Stimulated activated CD4-positive, alpha-beta T cell treated with anti-CD3 and anti-CD28 coated beads, TNF-alpha, amount 100 ng/mL, for 4 hours (primary cell): ENCODE measurements around the gene PDE4A.
"Not testable (repeated sequence)": the region's sequence is repeated elsewhere in the genome, so short reads cannot be mapped to it uniquely, and the experiment has no call there.

ENCODE experiments used
- DNase-seq, 3 experiments: peaks; one replicate each; pipeline ENCODE4 v3.0.0-alpha.2; 2020; ENCODE audit warnings: low read depth in 3 of 3

PDE4A gene

GRCh38 chr19:10424011-10424637, 3.8 kb downstream of the PDE4A start:
- DNase-seq, result no peak

DNA sequence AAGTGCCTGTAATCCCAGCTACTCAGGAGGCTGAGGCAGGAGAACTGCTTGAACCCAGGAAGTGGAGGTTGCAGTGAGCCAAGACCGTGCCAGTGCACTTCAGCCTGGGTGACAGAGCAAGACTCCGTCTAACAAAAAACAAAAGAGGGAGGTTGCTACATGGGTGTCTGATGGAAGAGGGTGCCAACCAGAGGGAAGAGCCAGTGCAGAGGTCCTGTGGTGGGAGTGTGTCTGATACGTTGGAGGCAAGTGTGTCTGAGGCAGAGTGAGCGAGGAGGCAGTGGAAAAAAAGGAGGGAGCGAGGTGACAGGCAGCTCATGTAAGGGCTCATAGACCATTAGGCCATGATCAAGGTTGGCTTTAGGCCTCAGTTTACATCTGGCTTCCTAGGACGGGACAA, 6.8 kb downstream of the PDE4A start:
- DNase-seq, result no peak

DNA sequence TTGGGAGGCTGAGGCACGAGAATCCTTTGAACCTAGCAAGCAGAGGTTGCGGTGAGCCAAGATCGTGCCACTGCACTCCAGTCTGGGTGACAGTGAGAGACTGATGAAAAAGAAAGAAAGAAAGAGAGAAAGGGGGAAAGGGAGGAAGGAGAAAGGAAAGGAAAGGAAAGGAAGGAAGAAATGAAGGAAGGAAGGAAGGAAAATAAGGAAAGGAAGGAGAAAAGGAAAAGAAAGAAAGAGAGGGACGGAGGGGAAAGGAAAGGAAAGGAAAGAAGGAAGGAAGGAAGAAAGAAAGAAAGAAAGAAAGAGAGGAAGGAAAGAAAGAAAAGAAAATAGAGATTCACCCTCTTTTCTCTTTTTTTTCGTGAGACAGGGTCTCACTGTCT, 8.7 kb downstream of the PDE4A start:
- DNase-seq, result no peak

DNA sequence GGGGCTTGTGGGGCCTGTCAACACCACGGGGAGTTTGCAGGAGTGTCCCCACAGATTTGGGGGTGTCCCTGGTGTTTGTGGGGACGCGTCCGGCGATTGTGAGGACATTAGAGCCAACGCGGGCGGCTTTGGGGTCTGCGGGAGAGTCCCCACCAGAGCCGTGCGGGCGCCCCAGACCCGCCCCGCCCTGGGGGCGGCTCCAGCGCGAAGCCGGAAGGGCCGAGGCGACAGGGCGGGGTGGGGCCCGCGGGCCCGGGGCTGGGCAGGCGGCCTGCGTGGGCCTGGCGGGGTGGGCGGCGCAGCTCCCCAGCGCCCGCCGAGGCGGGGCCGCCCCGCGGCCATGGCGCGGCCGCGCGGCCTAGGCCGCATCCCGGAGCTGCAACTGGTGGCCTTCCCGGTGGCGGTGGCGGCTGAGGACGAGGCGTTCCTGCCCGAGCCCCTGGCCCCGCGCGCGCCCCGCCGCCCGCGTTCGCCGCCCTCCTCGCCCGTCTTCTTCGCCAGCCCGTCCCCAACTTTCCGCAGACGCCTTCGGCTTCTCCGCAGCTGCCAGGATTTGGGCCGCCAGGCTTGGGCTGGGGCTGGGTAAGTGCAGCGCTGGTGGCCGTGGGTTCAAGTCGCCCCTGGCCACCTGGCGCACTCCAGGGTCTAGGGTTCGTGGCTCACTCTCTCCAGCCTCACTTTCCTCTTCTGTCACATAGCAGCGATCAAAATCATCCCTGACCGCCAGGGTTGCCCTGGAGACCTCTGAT, 10.3 kb downstream of the PDE4A start:
- no peak for DNase-seq

GRCh38 chr19:10431254-10431942, 11.1 kb downstream of the PDE4A start:
- no peak for DNase-seq

DNA sequence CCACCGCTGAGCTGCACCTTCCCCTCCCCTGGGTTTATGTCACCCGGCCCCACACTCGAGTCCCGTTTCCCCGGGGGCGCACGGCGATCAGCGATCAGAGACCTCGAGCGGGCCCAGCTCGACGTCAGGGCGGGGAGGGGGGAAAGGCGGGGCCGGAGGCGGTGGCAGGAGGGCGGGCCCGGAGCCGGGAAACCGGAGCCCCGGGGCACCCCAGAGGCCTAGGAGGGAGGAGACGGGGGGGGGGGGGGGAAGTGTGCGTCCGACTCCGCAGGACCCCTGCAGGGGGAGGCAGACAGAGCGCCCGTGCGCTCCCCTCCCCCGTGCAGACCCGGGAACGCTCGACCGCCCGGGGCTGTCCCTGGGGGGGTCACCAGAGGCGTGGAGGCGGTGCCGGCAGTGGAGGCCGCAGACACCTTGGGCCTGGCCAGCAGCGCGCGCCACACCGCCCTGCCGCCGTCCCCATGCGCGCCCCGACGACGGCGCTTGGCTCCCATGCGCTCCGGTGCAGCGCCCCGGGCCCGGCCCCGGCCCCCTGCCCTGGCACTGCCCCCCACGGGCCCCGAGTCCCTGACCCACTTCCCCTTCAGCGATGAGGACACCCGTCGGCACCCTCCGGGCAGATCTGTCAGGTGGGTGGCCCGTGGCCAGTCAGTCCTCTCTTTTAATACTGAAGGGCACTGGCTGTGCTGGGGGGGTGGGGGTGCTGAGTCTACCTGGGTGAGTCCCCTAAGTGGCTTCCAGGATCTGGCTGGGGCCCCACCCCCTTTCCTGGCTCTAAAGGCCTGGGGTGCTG, 11.8 kb downstream of the PDE4A start:
- peak in 1 of 3 experiments; percentile 38 for DNase-seq

GRCh38 chr19:10432736-10433130, 12.4 kb downstream of the PDE4A start:
- DNase-seq, result no peak

DNA sequence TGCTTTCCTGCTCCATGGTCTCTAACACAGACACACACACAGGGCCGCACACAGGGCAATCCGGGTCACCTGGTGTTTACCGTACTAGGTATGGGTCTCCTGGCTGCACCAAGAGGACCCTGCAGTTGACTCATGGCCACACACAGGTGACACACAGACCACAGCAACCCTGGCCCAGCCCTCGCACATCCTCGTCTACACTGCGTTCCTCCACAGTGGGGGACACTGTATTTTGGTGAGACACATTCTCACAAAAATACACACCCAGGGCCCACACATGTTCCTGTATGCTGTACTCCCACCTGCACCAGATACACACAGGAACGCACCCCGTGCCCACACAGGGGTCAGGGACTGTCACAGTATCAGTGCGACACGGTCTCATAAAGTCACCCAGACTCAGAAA, 12.8 kb downstream of the PDE4A start:
- no peak for DNase-seq

DNA sequence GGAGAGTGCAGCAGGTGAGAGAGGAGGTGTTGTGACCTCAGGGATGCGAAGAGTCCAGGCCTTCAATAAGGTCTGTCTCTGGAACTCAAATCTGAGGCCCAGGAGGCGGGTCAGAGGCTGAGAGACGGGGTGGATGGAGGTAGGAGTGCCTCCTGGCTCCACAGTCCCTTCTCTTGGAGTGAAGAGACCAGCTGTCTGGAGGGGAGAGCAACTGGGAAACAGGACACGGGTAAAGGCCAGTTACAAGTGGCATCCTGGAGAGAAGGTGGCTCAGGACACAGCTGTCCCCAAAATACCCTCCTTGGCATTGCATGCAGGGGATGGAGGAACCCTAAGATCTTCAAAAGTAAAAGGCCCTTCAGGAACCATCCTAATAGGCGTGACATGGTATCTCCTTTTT, 19.2 kb downstream of the PDE4A start:
- DNase-seq, result no peak

DNA sequence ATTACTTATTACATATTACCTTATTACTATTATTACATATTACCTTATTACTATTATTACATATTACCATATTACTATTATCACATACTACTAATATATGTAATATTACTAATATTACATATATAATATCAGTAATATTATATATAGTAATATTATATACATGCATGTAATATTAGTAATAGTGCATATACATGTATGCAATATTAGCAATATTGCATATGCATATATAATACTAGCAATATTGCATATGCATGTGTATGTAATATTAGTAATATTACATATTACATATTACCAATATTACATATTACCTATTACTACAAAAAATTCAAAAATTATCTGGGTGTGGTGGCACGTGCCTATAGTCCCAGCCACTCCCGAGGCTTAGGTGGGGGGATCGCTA, 22.4 kb downstream of the PDE4A start:
- DNase-seq, result no peak

DNA sequence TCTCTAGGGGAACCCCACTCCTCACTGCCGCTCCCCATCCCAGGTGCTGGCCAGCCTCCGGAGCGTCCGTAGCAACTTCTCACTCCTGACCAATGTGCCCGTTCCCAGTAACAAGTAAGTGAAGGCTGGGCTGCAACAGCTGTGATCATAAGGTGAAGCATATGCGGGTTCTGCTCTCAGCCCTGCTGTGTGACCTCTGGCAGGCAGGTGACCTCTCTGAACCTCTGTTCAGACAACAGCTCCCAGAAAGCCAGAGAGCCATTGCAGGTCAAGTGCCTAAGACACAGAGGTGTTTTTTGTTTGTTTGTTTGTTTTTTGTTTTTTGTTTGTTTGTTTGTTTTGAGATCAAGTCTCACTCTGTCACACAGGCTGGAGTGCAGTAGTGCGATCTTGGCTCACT, 28.7 kb downstream of the PDE4A start:
- no peak for DNase-seq

DNA sequence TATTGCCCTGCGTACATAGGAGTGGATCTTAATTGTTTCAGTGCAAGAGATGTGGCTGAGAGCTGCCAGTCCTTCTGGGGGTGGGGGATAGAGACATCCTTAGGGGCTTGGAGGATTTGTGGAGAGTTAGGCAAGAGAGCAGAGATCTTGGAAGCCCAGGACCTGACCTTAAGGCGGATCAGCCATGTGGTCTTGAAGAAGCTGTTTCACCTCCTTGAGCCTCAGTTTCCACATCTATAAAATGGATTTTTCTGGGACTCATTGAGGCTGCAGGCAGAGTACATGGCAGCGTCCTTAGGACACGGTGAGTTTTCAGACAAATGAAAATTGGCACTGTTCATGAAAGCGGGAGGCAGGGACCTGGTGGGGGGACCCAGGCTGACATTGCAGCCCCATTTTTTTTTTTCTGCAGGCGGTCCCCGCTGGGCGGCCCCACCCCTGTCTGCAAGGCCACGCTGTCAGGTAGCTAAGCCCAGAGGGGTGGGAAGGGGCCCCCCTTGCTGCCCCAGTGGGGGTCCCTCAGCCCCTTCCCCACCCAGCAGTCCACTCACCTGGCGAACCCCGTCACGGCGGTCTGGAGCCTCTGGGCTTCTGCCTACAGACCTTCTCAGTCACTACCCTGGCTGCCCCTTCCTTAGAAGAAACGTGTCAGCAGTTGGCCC, 30.0 kb downstream of the PDE4A start:
- no peak for DNase-seq

DNA sequence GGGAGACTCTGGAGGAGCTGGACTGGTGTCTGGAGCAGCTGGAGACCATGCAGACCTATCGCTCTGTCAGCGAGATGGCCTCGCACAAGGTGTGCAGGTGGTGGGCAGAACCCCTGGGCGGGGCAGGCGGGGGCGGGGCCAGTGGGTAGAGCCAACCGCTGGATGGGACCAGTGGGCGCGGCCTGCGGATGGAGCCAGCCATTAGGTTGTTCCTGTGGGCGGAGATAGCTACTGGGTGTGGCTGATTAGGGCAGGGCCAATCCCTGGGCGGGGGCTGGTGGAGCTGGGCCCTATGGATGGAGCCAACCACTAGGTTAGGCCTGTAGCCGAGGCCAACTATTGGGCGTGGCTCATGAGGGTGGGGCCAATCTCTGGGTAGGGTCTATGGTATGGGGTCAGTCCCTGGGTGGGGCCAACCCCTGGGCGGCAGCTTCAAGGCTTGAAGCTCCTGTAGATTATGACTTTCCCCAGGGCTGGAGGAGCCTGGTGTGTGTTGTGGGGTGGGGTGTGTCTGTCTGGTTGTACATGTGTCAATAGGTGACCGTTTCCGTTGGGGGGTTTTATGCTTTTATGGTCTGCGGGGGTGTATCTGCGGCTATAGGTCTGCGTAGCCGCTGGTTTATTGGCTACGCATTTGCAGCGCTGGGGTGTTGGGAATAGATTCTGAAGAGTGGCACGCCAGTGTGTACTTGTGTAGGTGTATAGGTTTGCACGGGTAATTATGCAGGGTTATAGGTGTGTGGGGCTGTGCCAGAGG, 30.7 kb downstream of the PDE4A start:
- DNase-seq, result no peak

DNA sequence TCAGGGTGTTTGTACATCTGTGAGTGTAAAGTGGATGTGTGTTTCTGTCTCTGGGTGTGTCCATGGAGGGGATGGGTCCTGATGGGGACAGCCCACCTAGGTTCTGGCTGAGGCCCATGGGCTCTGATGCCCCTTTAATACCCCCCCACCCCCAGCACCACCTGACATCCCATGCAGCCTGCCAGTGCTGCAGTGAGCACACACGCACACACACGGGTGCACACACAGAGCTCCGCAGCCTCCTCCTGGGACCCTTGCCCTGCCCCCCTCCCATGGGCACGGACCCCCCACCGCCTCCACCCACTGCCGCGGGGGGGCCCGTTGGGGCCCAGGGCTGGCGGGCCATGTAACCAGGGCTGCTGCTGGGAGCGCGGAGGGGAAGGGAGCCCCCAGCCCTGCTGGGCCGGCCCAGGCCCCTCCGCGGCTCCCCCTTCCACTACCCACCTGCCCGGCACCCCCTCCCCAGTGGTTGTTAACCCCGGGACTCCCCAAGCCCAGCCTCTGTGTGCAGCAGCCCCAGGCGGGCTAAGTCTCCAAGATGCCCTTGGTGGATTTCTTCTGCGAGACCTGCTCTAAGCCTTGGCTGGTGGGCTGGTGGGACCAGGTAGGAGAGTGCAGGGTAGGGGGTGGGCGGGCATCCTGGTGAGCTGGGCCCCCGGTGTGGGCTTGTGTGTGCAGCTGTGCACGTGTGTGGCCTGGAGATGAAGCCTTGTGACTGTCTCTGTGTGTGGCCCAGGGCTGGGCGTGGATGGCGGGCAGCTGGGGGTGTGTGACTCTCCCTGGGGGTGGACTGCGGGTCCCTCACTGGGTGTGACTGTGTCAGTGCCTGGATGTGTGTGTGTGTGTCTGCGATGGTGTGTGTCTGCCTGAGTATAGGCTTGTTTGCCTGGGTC, 32.6 kb downstream of the PDE4A start:
- DNase-seq, result no peak

- no peak for DNase-seq
These were observed 33.5 kb downstream of the PDE4A start for GRCh38 chr19:10453852-10454251.

- no peak for DNase-seq
These were observed 33.9 kb downstream of the PDE4A start for GRCh38 chr19:10454267-10454666.

DNA sequence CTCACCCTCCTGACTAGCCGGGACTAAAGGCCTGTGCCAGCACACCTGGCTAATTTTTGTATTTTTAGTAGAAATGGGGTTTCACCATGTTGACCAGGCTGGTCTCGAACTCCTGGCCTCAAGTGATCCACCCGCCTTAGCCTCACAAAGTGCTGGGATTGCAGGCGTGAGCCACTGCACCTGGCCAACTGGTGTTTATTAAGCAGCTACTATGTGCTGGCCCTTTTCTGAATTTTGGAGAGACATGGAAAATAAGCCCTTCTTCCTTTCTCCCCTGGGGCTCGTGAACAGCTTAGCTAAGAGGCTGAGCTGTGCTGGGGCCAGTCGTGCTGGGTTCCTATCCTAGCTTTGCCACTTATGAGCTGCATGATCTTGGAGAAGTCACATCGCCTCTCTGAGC, 38.4 kb downstream of the PDE4A start:
- not testable (repeated sequence) for DNase-seq

GRCh38 chr19:10460714-10461046, 40.3 kb downstream of the PDE4A start:
- DNase-seq, result no peak

DNA sequence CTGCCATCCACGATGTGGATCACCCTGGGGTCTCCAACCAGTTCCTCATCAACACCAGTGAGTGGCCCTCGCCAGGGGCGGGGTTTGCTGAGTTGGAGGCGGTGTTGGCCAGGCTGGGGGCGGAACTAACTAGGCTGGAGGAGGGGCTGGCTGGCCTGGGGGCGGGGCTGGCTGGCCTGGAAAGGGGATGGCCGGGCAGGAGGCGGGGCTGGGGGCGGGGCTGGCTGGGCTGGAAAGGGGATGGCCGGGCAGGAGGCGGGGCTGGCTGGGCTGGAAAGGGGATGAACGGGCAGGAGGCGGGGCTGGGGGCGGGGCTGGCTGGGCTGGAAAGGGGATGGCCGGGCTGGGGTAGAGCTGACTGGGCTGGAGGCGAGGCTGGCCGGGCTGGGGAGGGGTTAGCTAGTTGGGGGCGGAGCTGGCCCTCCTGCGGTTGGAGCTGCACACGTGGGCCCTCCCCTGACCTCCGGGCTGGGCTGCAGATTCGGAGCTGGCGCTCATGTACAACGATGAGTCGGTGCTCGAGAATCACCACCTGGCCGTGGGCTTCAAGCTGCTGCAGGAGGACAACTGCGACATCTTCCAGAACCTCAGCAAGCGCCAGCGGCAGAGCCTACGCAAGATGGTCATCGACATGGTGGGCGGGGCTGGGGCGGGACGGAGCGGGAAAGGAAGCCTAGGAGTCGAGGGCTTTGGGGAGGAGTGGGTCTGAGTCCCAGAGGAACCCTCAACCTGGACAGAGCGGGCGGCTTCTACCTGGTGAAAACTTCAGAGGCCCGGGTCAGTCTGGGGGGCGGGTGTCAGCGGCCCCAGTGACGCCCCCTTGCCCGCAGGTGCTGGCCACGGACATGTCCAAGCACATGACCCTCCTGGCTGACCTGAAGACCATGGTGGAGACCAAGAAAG, 41.0 kb downstream of the PDE4A start:
- DNase-seq, result peak; percentile 72 to 74 (median 73)
